ENCODE results near the gene SHE.
A peak's percentile ranks its signal among the peaks of the same experiment; 100 is the strongest.

SHE gene

GRCh38 chr1:154442006-154442740, 60.0 kb downstream of the SHE start:
- peak; percentile 40 for TF ChIP-seq CTCF (IDR thresholded peaks at IDR 0.05; ENCODE audit: insufficient read depth, low read depth, low read length, missing control alignments)
- H3K4me3 ChIP-seq (ENCODE audit: low read depth, low read length): no peak overlapping the region
- no peak for DNase-seq (ENCODE audit: low read depth)

- no peak for TF ChIP-seq CTCF (IDR thresholded peaks at IDR 0.05; ENCODE audit: insufficient read depth, low read depth, low read length, missing control alignments)
- DNase-seq (ENCODE audit: low read depth): no peak
- no peak overlapping the region for H3K4me3 ChIP-seq (ENCODE audit: low read depth, low read length)
Observed at GRCh38 chr1:154441241-154441888, 60.8 kb downstream of the SHE start.

- H3K4me3 ChIP-seq (ENCODE audit: low read depth, low read length): no peak overlapping the region
- no peak for DNase-seq (ENCODE audit: low read depth)
- TF ChIP-seq CTCF (IDR thresholded peaks at IDR 0.05; ENCODE audit: insufficient read depth, low read depth, low read length, missing control alignments): no peak
Observed at GRCh38 chr1:154440036-154440804, 62.0 kb downstream of the SHE start.

GRCh38 chr1:154436433-154436832, 65.8 kb downstream of the SHE start:
- no peak overlapping the region for H3K4me3 ChIP-seq (ENCODE audit: low read depth, low read length)
- no peak for DNase-seq (ENCODE audit: low read depth)
- TF ChIP-seq CTCF (IDR thresholded peaks at IDR 0.05; ENCODE audit: insufficient read depth, low read depth, low read length, missing control alignments): no peak

GRCh38 chr1:154435599-154436200, 66.5 kb downstream of the SHE start:
- H3K4me3 ChIP-seq (ENCODE audit: low read depth, low read length): no peak overlapping the region
- TF ChIP-seq CTCF (IDR thresholded peaks at IDR 0.05; ENCODE audit: insufficient read depth, low read depth, low read length, missing control alignments): no peak
- no peak for DNase-seq (ENCODE audit: low read depth)

GRCh38 chr1:154434346-154435085, 67.7 kb downstream of the SHE start:
- TF ChIP-seq CTCF (IDR thresholded peaks at IDR 0.05; ENCODE audit: insufficient read depth, low read depth, low read length, missing control alignments): no peak
- H3K4me3 ChIP-seq (ENCODE audit: low read depth, low read length): no peak overlapping the region
- no peak for DNase-seq (ENCODE audit: low read depth)
